ENCODE data around the gene TMEM50B.
"Not testable (repeated sequence)": the region's sequence is repeated elsewhere in the genome, so short reads cannot be mapped to it uniquely, and the experiment has no call there.

Gene TMEM50B

GRCh38 chr21:33478182-33478581, 1.6 kb downstream of the TMEM50B start:
- no peak for DNase-seq (ENCODE audit: low spot score)

- DNase-seq (ENCODE audit: low spot score) = no peak
Observed at GRCh38 chr21:33477066-33477465, 2.7 kb downstream of the TMEM50B start.

- no peak for DNase-seq (ENCODE audit: low spot score)
Observed at GRCh38 chr21:33473344-33473743, 6.4 kb downstream of the TMEM50B start.

DNA sequence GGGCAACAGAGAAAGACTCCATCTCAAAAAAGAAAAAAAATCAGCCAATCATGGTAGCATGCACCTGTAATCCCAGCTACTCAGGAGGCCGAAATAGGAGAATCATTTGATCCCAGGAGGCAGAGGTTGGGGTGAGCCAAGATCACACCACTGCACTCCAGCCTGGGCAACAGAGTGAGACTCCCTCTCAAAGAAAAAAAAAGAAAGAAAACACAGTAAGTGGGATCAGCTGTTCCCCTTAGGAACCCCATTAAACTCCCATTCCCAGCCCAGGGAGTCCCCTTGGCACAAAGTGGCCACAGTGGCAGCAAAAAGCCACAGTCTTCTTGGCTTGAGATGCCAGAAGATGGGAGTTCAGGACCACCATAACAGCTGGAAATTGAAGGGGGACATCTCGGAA, 9.1 kb downstream of the TMEM50B start:
- DNase-seq (ENCODE audit: low spot score) = no peak

GRCh38 chr21:33469183-33469582, 10.6 kb downstream of the TMEM50B start:
- DNase-seq (ENCODE audit: low spot score) = not testable (repeated sequence)

GRCh38 chr21:33461538-33462250, 18.1 kb downstream of the TMEM50B start:
- no peak for DNase-seq (ENCODE audit: low spot score)

DNA sequence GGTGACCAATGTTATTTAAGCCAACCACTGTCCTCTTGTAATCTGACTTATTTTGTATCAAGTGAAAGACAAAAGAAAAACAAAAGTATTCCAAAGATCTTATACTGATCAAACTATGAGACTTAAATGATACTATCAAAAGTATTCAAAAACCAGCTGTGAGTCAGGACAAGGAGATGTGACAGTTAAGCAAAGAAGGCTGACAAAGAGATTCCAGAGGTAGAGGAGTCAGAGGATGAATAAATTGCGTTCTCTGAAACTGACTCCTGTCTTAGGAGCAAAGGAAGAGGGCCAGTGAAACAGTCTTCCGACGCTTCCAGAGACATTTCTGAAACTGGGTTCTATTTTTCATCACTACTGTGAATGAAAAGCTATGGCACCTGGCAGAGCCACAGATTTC, 20.9 kb downstream of the TMEM50B start:
- DNase-seq (ENCODE audit: low spot score) = no peak

GRCh38 chr21:33455686-33456446, 23.9 kb downstream of the TMEM50B start:
- DNase-seq (ENCODE audit: low spot score) = no peak

GRCh38 chr21:33452362-33452761, 27.4 kb downstream of the TMEM50B start:
- no peak for DNase-seq (ENCODE audit: low spot score)

- DNase-seq (ENCODE audit: low spot score) = no peak
Observed at GRCh38 chr21:33451634-33452071, 28.1 kb downstream of the TMEM50B start.

DNA sequence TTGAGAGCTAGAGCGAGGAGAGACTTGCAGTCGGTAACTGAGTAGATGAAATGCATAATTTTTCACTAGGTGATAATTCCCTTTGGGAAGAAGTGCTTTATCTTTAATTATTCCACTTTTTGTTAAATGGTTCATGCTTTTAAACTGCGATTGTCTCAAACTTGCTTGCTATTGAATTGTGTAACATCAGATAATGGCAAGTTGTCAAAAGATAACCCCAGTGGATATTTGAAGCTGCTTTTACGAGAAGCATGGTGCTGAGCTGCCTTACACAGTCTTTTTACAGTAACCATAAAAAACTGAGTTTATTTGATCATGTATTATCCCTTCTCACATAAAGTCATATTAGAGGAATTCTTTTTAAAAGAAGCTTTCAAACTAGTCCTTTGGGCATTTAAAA, 30.2 kb downstream of the TMEM50B start:
- DNase-seq (ENCODE audit: low spot score) = no peak

DNA sequence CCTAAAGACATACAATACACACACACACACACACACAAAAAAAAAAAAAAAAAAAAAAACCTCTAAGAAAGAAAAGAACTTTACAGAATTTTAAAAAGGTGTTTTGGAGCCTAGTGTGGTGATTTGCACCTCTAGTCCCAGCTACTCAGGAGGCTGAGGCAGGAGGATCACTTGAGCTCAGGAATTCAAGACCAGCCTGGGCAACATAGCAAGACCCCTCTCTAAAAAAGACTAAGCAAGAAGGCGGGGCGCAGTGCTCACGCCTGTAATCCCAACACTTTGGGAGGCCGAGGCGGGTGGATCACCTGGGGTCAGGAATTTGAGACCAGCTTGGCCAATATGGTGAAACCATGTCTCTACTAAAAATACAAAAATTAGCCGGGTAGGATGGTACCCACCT, 33.2 kb downstream of the TMEM50B start:
- not testable (repeated sequence) for DNase-seq (ENCODE audit: low spot score)

- no peak for DNase-seq (ENCODE audit: low spot score)
Observed at GRCh38 chr21:33444499-33444898, 35.3 kb downstream of the TMEM50B start.

DNA sequence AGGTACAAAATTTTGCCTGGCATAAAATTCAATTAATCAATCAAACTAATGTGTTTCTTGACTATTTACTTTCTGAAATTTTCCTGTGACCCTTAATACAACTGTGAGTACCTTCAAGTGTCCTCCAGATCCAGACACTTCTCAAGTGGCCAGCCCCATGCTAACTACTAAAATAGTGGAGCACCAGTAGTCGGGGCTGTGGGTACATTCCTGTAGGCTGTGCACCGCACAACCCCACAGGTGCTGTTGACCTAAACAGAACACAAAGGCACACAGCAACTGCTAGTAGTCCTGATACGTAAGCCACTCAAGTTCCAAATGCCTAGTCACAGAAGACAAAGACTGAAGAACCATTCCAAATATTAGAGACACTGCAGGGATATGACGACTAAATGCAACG, 36.6 kb downstream of the TMEM50B start:
- no peak for DNase-seq (ENCODE audit: low spot score)

- DNase-seq (ENCODE audit: low spot score) = no peak
Observed at GRCh38 chr21:33441489-33442477, 38.0 kb downstream of the TMEM50B start.

DNA sequence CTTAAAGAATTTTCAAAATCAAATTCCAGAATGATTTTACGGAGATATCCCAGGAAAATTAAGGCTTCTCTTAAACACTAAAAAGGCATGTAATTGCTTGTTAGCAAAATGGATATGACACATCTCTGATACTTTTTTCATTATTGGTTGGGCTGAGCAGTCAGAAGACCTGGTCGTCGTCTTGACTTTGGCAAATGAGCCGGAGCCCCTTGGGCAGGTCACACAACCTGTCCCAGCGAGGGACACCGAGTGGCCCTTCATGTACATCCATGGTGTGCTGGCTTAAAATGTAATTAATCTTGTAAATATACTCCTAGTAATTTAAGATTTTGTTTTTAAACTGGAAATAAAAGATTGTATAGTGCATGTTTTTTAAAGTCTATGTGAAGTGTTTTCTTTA, 42.6 kb downstream of the TMEM50B start:
- DNase-seq (ENCODE audit: low spot score) = no peak

- DNase-seq (ENCODE audit: low spot score) = peak; percentile 87
Observed at GRCh38 chr21:33434770-33435360, 44.9 kb downstream of the TMEM50B start.

- peak; percentile 16 for DNase-seq (ENCODE audit: low spot score)
Observed at GRCh38 chr21:33433425-33434114, 46.2 kb downstream of the TMEM50B start.

DNA sequence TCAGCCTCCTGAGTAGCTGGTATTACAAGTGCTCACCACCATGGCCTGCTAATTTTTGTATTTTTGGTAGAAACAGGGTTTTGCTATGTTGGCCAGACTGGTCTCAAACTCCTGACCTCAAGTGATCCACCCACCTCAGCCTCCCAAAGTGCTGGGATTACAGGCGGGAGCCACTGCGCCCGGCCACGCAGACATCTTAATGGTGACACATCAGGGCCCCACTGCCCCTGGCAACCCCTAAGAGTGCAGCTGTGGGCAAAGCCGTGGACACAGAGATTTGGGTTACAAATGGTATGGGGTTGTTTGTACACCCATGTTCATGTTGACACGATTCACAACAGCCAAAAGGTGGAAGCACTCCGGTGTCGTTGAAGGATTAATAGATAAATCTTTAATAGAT, 46.8 kb downstream of the TMEM50B start:
- DNase-seq (ENCODE audit: low spot score) = no peak

GRCh38 chr21:33432496-33432895, 47.3 kb downstream of the TMEM50B start:
- DNase-seq (ENCODE audit: low spot score) = no peak

- no peak for DNase-seq (ENCODE audit: low spot score)
Observed at GRCh38 chr21:33430858-33431257, 48.9 kb downstream of the TMEM50B start.

Measured in kidney capillary endothelial cell (primary cell).